AG08396 (cell line): ENCODE results near the gene PPP2R2B.
"Not testable (repeated sequence)": the region's sequence is repeated elsewhere in the genome, so short reads cannot be mapped to it uniquely, and the experiment has no call there.

Experiments used
- DNase-seq: peaks from one replicate; pipeline ENCODE4 v3.0.0; 2012; ENCODE audit warnings: low spot score, mixed read lengths

Gene PPP2R2B

GRCh38 chr5:146607659-146608332 lies 270.8 kb downstream of the PPP2R2B start:
- no peak for DNase-seq

- no peak for DNase-seq
These were observed 271.7 kb downstream of the PPP2R2B start for GRCh38 chr5:146606893-146607292.

- no peak for DNase-seq
These were observed 278.2 kb downstream of the PPP2R2B start for GRCh38 chr5:146600376-146600775.

GRCh38 chr5:146599261-146599660 lies 279.3 kb downstream of the PPP2R2B start:
- no peak for DNase-seq

GRCh38 chr5:146595088-146595487 lies 283.5 kb downstream of the PPP2R2B start:
- no peak for DNase-seq

- no peak for DNase-seq
These were observed 286.2 kb downstream of the PPP2R2B start for GRCh38 chr5:146592352-146592751.

GRCh38 chr5:146589028-146589345 lies 289.6 kb downstream of the PPP2R2B start:
- DNase-seq: no peak

GRCh38 chr5:146588331-146589027 lies 290.1 kb downstream of the PPP2R2B start:
- no peak for DNase-seq

GRCh38 chr5:146586752-146587151 lies 291.8 kb downstream of the PPP2R2B start:
- no peak for DNase-seq

GRCh38 chr5:146584750-146585149 lies 293.8 kb downstream of the PPP2R2B start:
- no peak for DNase-seq

- DNase-seq: no peak
These were observed 296.4 kb downstream of the PPP2R2B start for GRCh38 chr5:146582051-146582596.

GRCh38 chr5:146580237-146580636 lies 298.3 kb downstream of the PPP2R2B start:
- DNase-seq: no peak

GRCh38 chr5:146574713-146575112 lies 303.8 kb downstream of the PPP2R2B start:
- DNase-seq: no peak

GRCh38 chr5:146568161-146568560 lies 310.4 kb downstream of the PPP2R2B start:
- no peak for DNase-seq

- DNase-seq: peak; percentile 63
These were observed 312.7 kb downstream of the PPP2R2B start for GRCh38 chr5:146565764-146566367.

GRCh38 chr5:146564007-146564762 lies 314.4 kb downstream of the PPP2R2B start:
- DNase-seq: no peak

- no peak for DNase-seq
These were observed 316.1 kb downstream of the PPP2R2B start for GRCh38 chr5:146562461-146562860.

GRCh38 chr5:146561711-146562110 lies 316.8 kb downstream of the PPP2R2B start:
- DNase-seq: no peak

- DNase-seq: peak; percentile 22
These were observed 318.2 kb downstream of the PPP2R2B start for GRCh38 chr5:146560205-146560812.

- not testable (repeated sequence) for DNase-seq
These were observed 321.7 kb downstream of the PPP2R2B start for GRCh38 chr5:146556884-146557283.

GRCh38 chr5:146553446-146553845 lies 325.1 kb downstream of the PPP2R2B start:
- DNase-seq: no peak

- no peak for DNase-seq
These were observed 328.9 kb downstream of the PPP2R2B start for GRCh38 chr5:146549615-146550014.
